ENCODE results near the gene COG5. TPM values are rescaled to one million over a fixed set of nuclear protein-coding genes. Genes with fewer than 3 reads are reported as not detected.
"Not testable (repeated sequence)": the region's sequence is repeated elsewhere in the genome, so short reads cannot be mapped to it uniquely, and the experiment has no call there.

The COG5 gene
- polyA plus RNA-seq, 10 donors = 23.9 to 36.5 (median 28.1) TPM

DNA sequence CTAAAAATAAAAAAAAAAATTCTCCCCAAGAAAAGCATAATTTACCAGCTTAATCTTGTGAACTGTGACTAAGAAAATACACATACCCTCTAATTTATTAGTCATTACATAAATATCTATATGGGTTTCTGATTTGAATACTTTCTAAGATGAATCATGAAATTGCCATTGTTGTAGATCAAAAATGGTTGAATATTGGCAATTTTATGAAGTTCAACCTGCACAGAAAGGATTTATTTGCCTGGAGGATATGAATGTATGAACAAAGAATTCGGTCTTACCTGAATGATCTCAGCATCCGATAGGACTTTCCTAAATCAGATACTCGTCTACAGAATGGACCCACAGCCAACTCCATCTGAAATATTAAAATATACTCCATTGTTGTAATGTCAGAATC is 333.4 kb downstream of the COG5 start:
- DNase-seq = no peak

DNA sequence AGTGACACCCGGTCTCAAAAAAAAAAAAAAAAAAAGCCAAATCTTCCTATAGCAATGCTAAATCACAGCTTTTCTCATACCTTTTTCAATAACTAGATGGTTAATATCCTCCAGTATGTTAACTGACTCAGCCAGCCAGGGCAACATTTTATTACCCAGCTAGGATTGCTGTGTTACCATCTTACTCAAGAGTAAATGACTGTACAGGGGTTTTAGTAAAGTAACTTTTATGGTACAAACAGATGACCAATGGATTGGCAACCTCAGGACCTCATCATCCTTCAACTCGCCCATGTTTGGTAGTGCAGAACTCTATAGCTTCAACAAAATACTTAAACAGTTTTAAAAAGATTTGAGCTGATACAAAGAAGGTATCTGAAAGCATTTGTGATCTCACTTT is 335.4 kb downstream of the COG5 start:
- DNase-seq = no peak

DNA sequence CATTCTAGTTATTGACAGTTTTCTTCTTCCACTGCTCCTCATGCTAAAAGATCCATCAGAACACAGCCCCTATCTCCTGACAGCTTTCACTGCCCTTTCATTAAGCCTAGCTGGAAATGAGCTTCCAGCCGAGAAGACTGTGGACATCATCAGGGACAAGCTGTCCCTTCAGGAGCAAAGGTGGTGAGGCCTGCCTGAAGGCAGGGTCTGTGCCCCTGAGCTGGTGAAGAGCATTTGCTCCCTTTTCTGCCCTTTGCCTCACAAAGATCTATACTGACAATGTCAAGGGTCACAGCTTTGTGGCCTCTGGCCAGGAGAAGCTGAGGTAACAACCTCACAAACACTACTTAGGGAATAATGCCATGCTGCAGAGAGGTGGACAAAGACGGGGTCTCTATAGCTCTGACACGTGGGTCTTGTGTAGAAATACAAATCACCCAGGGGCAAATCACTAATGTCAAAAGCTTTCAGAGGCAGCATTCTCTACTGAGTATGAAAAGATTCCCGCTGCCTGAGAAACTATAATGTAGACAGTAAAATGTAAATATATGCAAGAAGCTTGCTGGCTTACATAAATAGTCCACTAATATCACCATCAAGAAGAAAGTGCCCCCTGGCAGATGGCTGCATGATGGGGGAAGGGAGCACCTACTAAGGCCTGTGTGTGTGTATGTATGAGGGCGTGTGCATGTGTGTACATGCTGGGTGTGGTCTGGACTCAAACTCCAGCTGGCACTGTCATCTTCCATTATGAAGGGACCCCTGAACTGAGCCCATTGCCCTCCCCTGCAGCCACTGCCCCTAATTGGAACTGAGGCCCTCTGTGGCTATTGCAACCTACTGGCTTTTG is 339.1 kb downstream of the COG5 start:
- no peak for DNase-seq

DNA sequence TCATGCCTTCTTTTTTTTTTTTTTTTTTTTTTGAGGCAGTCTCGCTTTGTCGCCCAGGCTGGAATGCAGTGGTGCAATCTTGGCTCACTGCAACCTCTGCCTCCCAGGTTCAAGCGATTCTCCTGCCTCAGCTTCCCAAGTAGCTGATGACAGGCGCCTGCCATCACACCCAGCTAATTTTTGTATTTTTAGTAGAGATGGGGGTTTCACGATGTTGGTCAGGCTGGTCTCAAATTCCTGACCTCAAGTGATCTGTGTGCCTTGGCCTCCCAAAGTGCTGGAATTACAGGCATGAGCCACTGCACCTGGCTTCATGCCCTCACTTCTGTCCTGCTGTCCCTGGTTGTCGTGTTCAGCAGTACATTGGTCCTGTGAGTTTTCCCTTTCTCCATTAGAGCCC is 342.9 kb downstream of the COG5 start:
- not testable (repeated sequence) for DNase-seq

DNA sequence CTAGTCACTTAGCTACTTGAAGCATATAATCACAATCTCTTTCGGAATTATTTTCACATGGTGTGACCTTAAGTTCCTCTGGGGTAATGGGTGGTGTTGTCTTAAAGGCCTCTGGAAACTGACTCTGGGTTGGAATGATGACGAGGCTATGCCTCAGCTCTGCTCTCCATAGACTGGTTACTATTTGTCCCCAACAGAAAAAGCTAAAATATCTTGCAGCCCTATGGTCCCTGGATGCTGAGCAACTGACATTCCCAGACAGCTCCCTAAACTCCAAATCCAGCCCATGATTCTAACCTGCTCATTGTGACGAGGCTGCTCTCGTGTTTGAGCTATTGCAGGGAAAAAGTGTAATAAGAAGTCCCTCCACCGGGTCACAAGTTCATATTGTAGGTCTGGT is 343.4 kb downstream of the COG5 start:
- DNase-seq = no peak

DNA sequence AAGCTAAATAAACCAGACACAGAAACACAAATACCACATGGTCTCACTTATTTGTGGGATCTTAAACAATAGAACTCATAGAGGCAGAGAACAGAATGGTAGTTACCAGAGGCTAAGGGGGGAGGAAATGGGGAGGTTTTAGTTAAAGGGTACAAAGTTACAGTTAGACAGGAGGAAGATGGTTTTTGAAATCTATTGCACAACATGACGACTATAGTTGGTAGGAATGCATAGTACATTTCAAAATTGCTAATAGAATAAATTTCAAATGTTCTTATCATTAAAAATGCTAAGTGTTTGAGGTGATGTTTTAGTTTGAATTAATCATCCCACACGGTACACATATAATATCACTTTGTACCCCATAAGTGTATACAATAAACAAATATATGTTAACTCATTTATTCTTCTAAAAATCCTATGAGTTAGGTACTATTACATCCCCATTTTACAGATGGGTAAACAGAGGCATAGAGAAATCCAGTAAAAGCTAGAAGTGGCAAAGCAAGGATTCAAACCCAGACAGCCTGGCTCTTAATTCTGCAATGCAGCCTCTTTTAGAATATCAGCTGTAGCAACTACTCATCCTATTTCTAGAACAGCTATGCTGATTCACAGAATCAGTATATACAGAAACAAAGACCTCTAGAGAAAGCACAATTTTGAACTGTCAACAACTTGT is 344.0 kb downstream of the COG5 start:
- no peak for DNase-seq

DNA sequence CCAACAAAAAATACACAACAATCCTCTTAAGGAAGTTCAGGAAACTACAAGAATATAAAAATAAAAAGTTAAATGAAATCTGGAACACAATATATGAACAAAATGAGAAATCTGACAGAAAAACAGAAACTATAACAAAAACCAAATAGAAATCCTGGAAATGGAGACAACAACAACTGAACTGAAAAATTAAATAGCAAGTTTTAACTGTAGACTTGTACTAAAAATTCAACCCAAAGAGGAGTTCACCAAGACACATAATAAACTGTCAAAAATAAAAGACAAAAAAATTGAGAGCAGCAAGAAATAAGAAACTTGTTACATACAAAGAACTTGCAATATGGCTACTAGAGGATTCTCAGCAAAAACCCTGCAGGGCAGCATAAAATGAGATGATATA is 349.8 kb downstream of the COG5 start:
- DNase-seq = no peak

DNA sequence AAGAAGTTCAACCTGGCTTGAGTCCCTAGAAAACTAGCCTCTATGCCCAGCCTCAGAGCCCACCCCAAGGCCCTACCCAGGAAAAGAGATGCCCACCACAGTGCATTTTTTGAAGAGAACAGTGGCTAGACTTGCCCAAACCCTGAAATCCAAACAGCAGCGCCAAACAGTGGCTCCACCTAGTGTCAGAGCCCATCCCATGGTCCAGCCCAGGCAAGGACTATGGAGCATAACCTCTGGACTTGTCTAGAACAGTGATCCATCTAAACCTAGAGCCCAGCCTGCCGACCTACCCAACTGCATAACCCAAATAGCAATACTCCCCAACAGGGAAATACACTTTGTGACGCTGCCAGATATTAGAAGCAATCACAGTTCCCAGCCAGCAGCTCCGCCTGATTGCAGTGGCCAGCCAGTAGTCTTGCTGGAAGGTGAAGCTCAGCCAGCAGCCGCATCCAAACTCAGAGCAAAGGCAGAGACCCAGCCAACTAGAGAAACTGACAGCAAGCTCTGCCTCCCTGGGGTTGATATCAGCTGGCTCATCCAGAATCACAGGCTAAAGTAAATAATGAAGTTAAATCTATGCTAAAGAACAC is 350.4 kb downstream of the COG5 start:
- DNase-seq = peak in 1 of 3 donors; percentile 40

DNA sequence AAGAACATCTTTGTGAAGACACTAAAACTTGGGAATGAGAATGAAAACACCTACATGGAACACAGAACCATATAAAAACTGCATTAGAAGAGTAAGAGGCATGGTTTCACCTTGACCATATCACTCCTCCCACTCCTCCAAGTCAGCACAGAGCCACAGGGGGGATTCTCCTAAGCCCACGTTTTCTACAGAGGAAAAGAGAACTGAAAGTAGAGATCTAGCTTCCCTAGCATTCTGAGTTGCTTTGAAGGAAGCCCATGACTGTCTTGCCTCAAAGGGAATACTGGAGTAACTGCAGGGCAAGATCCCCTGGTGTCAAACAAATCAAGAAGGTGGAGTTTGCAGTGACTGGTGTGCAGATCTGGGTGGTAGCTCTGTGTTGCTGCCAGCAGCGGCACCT is 351.0 kb downstream of the COG5 start:
- DNase-seq = no peak

DNA sequence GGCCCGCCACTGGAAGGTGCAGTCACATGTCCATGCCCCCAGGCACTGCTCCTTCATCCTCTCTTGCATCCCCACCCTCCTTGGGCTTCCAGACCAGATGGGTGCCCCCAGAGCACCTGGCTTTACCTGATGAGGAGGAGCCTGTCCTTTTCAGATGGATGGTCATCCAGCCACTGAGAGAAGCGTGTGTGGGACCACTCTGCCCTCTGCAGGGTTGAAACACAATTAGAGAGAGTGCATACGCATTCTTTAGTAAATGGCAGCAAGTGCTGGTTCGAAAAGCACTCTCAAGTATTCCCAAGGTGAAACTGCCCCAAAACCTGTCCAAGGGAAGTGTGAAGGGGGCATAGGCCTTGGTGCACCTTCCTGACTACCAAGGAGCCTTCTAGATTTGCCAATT is 353.3 kb downstream of the COG5 start:
- DNase-seq = no peak

DNA sequence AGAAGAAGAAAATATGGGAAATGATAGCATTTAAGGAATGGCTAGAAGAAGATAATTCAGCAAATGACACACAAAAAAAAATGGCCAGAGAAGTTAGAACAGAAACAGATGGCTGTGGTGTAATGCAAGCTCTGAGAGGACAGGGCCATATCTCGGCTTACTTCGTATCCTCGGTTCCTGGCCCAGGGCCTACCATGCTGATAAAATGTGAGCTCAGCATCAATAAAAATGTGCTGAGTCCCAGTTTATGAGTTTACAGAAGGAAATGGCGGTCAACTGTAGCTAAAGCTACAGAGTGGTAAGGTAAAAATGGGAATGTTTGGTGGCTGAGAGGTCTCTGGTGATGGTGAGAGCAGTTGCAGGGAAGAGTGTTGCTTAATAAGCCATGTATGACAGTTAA is 354.2 kb downstream of the COG5 start:
- no peak for DNase-seq

DNA sequence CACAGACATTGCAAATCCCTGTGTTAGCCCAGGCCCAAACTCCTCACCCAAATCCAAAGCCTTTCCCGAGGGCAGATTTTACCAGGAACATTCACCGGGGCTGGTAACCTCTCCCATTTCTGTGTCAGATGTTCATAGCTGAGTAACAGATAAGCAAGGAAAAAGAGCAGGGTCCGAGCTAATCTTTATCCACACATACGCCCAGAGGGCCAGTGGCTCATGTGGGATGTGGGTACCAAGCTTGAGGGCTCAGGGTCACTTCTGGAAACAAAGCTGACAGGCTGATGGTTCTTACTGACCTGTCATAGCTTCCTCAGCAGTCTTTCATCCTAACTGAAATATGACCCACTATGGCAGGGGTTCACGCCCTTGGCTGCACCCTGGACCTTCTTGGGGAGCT is 355.2 kb downstream of the COG5 start:
- DNase-seq = no peak

DNA sequence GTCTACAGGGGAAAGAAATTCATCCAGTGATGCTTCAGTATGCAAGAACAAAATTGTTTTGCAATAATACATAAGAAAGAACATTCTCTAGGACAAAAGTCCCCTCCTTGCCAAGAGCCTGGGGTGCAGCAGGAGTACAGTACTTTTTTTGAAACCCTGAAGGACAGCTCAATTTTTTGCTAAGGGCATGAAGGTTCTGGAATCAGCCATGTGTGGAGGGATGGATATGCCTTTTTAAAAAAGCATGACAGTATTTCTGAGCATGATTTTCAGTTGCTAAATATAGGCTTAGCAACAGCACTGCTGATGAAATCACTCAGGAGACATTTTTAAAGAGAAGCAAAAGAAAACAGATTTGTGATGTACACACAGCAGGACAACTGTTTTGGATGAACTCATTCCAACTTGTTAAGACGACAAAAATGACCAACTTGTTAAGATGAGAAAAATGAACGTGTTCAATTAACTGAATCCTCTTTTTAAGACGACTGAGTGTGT is 355.6 kb downstream of the COG5 start:
- peak; percentile 7 to 43 (median 17) for DNase-seq

DNA sequence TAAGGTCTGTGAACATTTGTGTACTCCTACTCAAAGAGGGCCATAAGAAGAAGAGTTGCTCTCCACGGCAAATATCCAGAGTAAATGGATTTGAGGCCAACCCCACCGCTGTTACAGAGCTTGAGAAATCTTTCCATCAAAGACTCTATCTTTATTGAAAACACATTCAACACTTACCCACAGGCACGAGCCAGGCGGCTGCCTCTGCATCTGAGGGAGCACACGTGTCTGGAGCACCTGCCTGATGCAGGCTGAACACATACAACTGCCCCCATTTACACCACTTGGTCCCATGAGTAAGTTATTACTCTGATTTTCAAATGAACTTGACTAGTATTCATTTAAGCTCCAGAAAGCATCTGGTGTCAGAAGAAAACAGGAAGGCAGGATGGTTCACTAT is 356.3 kb downstream of the COG5 start:
- no peak for DNase-seq

DNA sequence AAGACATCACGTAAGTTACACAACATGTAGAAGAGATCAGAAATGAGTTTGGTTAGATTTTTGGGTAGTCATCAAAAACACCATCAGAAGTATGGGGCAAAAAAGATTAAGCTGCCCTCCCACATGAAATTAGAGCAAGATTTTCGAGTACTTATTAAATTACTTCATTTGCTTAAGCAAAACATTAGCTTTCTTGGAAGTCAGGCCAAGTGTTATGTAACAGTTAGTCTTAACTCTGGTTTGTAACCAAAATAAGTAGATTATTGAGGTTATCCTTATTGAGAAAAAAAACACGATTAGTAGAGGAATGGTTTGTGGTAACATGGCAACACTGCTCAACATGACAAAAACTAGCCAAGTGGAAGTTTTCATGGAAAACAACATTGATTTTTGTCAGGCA is 357.0 kb downstream of the COG5 start:
- DNase-seq = no peak

DNA sequence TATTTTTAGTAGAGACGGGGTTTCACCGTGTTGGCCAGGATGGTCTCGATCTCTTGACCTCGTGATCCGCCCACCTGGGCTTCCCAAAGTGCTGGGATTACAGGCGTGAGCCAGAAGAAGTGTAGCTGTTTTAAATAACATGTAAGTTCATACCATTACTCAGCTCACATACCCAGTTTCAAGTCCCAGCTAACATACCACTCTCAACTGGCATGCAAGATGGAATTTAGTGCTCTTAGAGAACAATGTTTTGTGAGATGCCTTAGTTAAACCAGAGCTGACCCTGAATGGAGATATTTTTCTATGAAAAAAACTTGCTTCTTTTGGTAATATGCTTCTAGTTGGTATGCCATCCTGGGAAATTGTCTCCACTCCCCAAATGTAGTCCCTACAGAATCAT is 357.6 kb downstream of the COG5 start:
- DNase-seq = no peak

DNA sequence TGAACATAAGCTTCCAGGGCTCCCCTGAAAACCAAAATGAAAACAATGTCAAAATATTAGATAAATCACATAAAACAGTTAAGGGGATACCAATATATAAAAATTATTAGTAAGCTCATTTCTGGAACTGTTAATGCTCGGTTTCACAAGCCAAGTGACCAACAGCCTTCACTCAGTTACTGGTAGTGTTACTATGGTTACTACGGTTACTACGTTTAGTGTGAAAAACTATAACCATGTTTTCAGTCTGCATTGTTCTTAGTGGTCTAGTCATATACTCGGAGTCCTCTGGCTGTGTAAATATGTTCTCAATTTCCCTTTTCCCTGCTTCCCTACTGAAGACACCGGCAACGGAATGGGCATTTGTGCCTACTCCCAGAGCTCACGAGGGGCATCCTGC is 360.1 kb downstream of the COG5 start:
- no peak for DNase-seq

DNA sequence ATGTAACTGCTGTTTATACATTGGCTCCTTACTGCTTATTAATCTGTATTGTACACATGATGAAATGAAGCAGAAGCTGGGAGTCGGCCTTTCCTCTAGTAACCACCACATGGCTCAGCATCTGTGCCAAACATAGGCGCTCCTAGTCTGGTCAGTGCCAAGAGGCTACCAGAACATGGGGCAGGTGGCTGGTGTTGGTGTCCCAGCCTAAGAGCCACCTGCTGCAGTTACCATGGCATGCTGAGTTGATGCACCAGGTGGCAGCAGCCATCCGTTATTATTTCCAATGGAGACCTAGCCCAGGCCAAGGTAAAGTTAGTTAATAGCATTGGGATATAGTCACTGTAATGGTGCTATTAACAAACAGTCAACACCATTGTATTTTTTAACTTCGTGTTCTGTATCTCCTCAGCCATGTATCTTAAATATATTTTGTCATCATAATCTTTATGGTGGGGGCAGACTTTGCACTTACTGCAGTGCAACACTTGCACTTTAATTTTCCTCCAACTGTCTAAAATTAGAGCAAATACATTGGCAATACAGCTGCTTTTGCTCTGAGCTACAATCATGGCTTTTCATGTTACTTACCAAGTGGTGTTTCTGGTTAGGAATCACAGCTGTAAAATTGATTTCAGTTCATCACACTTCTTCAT is 361.8 kb downstream of the COG5 start:
- DNase-seq = peak; percentile 27 to 41 (median 34)

DNA sequence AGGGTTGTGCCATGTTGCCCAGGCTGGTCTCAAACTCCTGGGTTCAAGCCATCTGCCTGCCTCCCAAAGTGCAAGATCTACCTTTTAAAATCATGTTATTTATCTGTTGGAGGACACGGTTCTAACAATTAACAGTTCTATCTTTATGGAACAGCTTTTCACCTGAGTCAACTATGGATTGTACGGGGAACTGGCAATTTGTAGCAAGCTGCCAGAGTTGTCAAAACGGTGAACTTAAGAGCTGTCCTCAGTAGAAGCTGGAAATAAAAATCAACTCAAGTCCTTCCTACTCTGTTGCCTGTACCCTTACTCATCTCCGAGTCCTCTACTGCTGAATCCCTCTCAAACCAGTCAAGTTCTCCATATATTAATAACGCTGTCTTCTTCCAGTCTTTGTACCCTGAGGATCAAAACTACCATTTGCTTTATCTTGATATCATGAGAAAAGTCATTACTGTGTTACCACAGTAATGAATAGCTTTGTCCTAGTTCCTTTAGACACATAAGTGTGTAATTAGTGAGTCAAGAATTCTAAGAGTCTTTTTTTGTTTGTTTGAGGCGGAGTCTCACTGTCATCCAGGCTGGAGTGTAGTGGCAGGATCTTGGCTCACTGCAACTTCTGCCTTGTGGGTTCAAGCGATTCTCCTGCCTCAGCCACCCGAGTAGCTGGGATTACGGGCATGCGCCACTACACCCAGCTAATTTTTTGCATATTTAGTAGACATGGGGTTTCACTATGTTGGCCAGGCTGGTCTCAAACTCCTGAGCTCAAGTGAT is 366.7 kb downstream of the COG5 start:
- no peak for DNase-seq

DNA sequence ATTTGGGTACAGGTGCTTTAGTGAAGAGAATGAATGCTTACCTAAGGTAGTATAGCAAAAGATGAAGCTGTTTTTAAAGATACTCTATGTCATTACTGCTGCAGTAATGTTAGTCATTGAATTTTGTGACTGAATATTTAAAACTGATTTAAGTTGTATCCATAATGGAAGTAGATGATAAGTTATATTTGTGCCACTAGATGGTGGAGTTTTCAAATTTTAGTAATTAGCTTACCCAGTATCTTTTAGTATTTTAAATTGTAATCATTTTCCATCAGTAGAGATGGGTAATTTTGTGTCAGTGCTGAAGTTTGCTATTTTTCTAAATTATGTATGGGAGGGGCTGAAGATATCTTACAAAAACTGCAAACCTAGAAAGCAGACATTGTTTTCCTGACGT is 369.7 kb downstream of the COG5 start:
- no peak for DNase-seq

DNA sequence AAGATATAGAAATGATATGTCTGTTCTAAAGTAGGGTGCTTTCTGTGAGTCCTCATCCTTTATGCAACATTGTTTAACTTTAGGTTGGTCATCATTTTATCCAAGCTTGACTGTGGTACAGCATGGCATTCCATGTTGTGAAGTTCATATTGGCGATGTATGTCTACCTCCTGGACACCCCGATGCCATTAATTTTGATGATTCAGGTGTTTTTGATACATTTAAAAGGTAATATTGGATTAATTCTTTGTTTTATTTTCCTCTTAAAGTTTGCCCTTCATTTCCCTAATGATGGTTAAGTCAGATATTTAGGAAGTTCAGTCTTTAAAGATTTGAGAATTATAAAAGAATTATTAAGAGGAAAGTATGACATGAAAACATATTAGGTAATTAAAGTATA is 373.6 kb downstream of the COG5 start:
- no peak for DNase-seq

DNA sequence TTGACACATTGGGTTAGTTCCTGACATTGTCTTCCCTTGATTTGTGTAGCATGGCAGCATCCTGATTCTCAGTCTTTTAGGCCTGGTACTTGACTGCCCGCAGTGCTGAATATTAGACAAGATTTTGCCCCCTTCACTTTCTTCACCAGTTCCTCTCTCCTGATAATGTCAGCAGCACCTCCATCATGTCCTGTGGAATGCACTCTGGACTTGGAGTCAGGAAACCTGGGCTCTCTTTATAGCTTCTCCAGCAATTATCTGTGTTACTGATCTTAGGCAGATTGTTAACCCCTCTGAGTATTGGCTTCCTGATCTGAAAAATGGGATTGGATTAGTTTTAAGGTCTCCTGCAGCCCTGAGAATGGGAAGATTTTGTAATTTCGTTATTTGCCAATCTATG is 375.9 kb downstream of the COG5 start:
- no peak for DNase-seq

All from muscle of back (tissue), 11 donors.